Heart left ventricle (tissue), 13 donors: Measurements from ENCODE around the gene UGT2A2.

Source experiments
- POLR2A ChIP-seq, 2 donors: fragments of 450-650 bp; IDR thresholded peaks; one replicate each; pipeline ENCODE4 v1.6.1; 2017; ENCODE audit warnings: antibody characterized with exemption in 2 of 2, mild to moderate bottlenecking in 2 of 2, moderate library complexity in 2 of 2
- TF ChIP-seq, protein P1 (sequence below), 12 donors: fragments of 200-600 bp; sonication (generic) in 4 of 12; IDR thresholded peaks; one replicate each; pipeline versions ENCODE4 v1.5.0 to v1.8.0; 2018 to 2022; ENCODE audit warnings: antibody characterized with exemption in 12 of 12, mild to moderate bottlenecking in 5 of 12
- donor health status: ischemic (EF 13 %, LVEDD 7.1; RV severe dilation, severe dysfunction).
- donor health status: DM: no; HTN: yes; CAD: no.
- donor health status: DM: no; HTN: no; CAD: no.
- donor health status: ischemic (EF 25% LVEDD 6.9; RV normal size, moderate dysfunction).
- donor health status: ischemic (EF 25% LVEDD 5.7; RV mildly dilated, moderate dysfunction).
- donor health status: ischemic (EF 35%, LVEDD 5.7; RV mildly dilated, moderate dysfunction).
- donor health status: nonischemic (EF 11% LVEDD 7.7; RV severe dilation, severe dysfunction).
- donor health status: DM: yes; HTN: yes; CAD: no.
- donor health status: PGD.
- donor health status: ischemic (EF 29% LVEDD 5.4; RV normal size, mild dysfunction).
- donor health status: nonischemic (EF 23%, LVEDD 6.1; RV moderate dilation, normal function).

DNA sequence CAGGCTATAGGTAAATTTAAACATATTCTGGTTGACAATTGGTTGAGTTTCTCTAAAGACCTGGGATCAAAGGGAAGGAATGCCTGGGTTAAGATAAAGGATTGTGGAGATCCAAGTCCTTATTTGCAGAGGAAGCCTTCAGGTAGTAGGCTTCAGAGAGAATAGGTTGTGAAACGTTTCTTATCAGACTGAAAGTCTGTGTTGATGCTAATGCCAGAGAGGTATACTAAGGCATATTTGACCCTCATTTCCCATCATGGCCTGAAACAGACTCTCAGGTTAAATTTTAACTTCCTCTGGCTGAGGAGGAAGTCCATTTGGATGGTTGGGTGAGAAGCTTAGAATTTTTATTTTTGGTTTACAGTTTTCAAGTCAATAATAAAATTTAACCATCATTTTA, 48.1 kb downstream of the UGT2A2 start:
- TF ChIP-seq, protein P1, sequence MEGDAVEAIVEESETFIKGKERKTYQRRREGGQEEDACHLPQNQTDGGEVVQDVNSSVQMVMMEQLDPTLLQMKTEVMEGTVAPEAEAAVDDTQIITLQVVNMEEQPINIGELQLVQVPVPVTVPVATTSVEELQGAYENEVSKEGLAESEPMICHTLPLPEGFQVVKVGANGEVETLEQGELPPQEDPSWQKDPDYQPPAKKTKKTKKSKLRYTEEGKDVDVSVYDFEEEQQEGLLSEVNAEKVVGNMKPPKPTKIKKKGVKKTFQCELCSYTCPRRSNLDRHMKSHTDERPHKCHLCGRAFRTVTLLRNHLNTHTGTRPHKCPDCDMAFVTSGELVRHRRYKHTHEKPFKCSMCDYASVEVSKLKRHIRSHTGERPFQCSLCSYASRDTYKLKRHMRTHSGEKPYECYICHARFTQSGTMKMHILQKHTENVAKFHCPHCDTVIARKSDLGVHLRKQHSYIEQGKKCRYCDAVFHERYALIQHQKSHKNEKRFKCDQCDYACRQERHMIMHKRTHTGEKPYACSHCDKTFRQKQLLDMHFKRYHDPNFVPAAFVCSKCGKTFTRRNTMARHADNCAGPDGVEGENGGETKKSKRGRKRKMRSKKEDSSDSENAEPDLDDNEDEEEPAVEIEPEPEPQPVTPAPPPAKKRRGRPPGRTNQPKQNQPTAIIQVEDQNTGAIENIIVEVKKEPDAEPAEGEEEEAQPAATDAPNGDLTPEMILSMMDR (IDR thresholded peaks at IDR 0.05) = no peak
- TF ChIP-seq POLR2A (IDR thresholded peaks at IDR 0.05) = no peak
